OCI-LY3 (cell line): ENCODE results near the gene TBC1D2B.

ENCODE experiments used
- H2AFZ ChIP-seq: fragments of 200-600, 300-600 bp; shearing (Covaris generic); 2 replicates; pipeline ENCODE4 v1.6.0; 2014; ENCODE audit warnings: antibody characterized with exemption, low read depth, low read length
- H3K27ac ChIP-seq: fragments of 200-600, 300-600 bp; sonication (generic); 2 replicates; pipeline ENCODE4 v1.5.1; 2014; ENCODE audit warnings: mild to moderate bottlenecking, low read length, moderate library complexity, mixed read lengths
- H3K27me3 ChIP-seq: fragments of 200-600, 300-600 bp; sonication (generic); 2 replicates; pipeline ENCODE4 v1.6.1; 2014; ENCODE audit warnings: low read depth, low read length, mixed read lengths
- H3K36me3 ChIP-seq: fragments of 200-600, 300-600 bp; sonication (generic); replicated peaks from 2 replicates; pipeline ENCODE3; 2014; ENCODE audit warnings: low read depth, low read length, mixed read lengths
- H3K4me1 ChIP-seq: fragments of 300-600, 200-600 bp; sonication (generic); 2 replicates; pipeline ENCODE4 v1.6.1; 2014; ENCODE audit warnings: low read length, mixed read lengths
- H3K4me2 ChIP-seq: fragments of 200-600, 300-600 bp; sonication (generic); 2 replicates; pipeline ENCODE4 v1.6.1; 2014; ENCODE audit warnings: low read length, mixed read lengths
- H3K4me3 ChIP-seq: fragments of 300-600, 200-600 bp; sonication (generic); 2 replicates; pipeline ENCODE4 v1.5.1; 2014; ENCODE audit warnings: antibody characterized with exemption, mild to moderate bottlenecking, low read length, moderate library complexity
- H3K79me2 ChIP-seq: fragments of 300-600, 200-600 bp; shearing (Covaris generic); 2 replicates; pipeline ENCODE4 v1.6.1; 2014; ENCODE audit warnings: mild to moderate bottlenecking, low read length, mixed read lengths
- H3K9ac ChIP-seq: fragments of 300-600, 200-600 bp; shearing (Covaris generic); 2 replicates; pipeline ENCODE4 v1.6.0; 2014; ENCODE audit warnings: mild to moderate bottlenecking, low read length, moderate library complexity
- H3K9me3 ChIP-seq: fragments of 200-600, 300-600 bp; shearing (Covaris generic); 2 replicates; pipeline ENCODE4 v1.6.1; 2014; ENCODE audit warnings: low read length, mixed read lengths; ENCODE audit not compliant: insufficient read depth
- H4K20me1 ChIP-seq: fragments of 200-600, 300-600 bp; sonication (generic); 2 replicates; pipeline ENCODE4 v1.6.1; 2016; ENCODE audit warnings: low read length, mixed read lengths; ENCODE audit not compliant: insufficient read depth
- CTCF ChIP-seq: fragments of 200-600, 300-600 bp; sonication (generic); IDR thresholded peaks from 2 replicates; pipeline ENCODE4 v1.5.1; 2014; ENCODE audit warnings: antibody characterized with exemption, low read length, low read depth
- EZH2phosphoT487 ChIP-seq: fragments of 200-600 bp; shearing (Covaris generic); IDR thresholded peaks from 2 replicates; pipeline ENCODE4 v1.6.1; 2018; ENCODE audit warnings: antibody characterized with exemption, mixed run types, low read depth

The TBC1D2B gene

DNA sequence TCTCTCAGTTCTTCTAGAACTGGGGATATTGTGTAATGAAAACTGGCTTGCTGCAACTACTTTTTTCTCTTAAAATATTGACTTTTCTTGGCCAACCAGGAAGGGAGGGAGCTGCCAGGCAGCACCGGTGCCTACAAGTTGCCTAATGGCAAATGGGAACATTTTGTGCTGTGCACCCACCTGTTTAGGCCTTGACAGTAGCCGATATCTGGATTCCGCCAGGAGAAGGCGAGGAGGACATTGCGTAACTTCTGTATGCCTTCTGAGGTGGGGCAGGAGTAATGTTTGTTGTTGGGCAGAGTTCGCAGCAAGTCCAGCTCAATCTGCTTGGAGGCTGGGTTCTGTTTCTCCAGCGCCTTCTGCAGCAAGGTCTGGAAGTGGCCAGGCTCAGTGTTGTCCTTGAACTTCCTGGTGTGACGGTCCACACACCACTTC lies 64.9 kb downstream of the TBC1D2B start:
- no peak overlapping the region for H2AFZ ChIP-seq
- TF ChIP-seq CTCF (no peak), EZH2phosphoT487 (no peak)
- H3K27me3 ChIP-seq: no peaks in the 10 kb centered on the region
- H4K20me1 ChIP-seq: no peaks in the 10 kb centered on the region
- no peaks in the 10 kb centered on the region for H3K4me1 ChIP-seq
- no peaks in the 10 kb centered on the region for H3K79me2 ChIP-seq
- H3K9ac ChIP-seq: no peak overlapping the region
- H3K4me3 ChIP-seq: no peak overlapping the region
- H3K9me3 ChIP-seq: no peaks in the 10 kb centered on the region
- no peak overlapping the region for H3K4me2 ChIP-seq
- peaks cover 5% of the 10 kb centered on the region for H3K36me3 ChIP-seq
- no peak overlapping the region for H3K27ac ChIP-seq

DNA sequence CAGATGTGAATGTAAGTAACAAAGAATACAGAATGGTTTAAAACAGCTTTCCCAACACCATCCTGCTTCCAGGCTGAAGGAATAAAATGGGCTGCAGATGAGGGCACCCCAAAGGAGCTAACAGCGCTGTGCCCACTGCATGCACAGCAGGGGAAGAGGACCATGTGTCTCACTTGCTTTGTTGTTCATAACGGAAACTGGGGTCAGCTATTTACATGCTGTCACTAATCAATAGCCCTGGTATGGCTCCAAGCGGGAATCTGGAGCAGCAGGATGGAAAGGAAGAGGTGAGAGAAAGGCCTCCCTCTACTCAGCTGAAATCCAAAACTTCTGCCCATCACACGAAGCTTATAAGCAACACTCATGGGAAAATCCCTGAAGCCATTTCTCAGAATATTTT lies 67.4 kb downstream of the TBC1D2B start:
- no peak overlapping the region for H2AFZ ChIP-seq
- no peaks in the 10 kb centered on the region for H3K27me3 ChIP-seq
- H3K36me3 ChIP-seq: peaks cover 3% of the 10 kb centered on the region
- H4K20me1 ChIP-seq: no peaks in the 10 kb centered on the region
- TF ChIP-seq CTCF (no peak), EZH2phosphoT487 (no peak)
- no peak overlapping the region for H3K27ac ChIP-seq
- H3K4me2 ChIP-seq: no peak overlapping the region
- H3K4me1 ChIP-seq: no peaks in the 10 kb centered on the region
- no peaks in the 10 kb centered on the region for H3K79me2 ChIP-seq
- no peak overlapping the region for H3K4me3 ChIP-seq
- H3K9me3 ChIP-seq: no peaks in the 10 kb centered on the region
- H3K9ac ChIP-seq: no peak overlapping the region

- Histone ChIP-seq H3K9ac (no peak overlapping the region), H3K27ac (no peak overlapping the region), H3K4me3 (no peak overlapping the region), H4K20me1 (no peaks in the 10 kb centered on the region), H3K36me3 (peaks cover 3% of the 10 kb centered on the region), H3K9me3 (no peaks in the 10 kb centered on the region), H3K79me2 (no peaks in the 10 kb centered on the region), H2AFZ (no peak overlapping the region), H3K4me1 (peaks cover 13% of the 10 kb centered on the region), H3K4me2 (no peak overlapping the region), H3K27me3 (no peaks in the 10 kb centered on the region)
- no peak for TF ChIP-seq CTCF
- TF ChIP-seq EZH2phosphoT487: no peak
Measured at GRCh38 chr15:78007964-78008886, 69.3 kb downstream of the TBC1D2B start.

GRCh38 chr15:78007211-78007931 lies 70.1 kb downstream of the TBC1D2B start:
- H3K9me3 ChIP-seq: no peaks in the 10 kb centered on the region
- H3K79me2 ChIP-seq: no peaks in the 10 kb centered on the region
- no peaks in the 10 kb centered on the region for H3K36me3 ChIP-seq
- peaks cover 13% of the 10 kb centered on the region for H3K4me1 ChIP-seq
- TF ChIP-seq CTCF: no peak
- no peak for TF ChIP-seq EZH2phosphoT487
- H4K20me1 ChIP-seq: no peaks in the 10 kb centered on the region
- H3K4me3 ChIP-seq: no peak overlapping the region
- no peak overlapping the region for H2AFZ ChIP-seq
- no peak overlapping the region for H3K27ac ChIP-seq
- H3K27me3 ChIP-seq: no peaks in the 10 kb centered on the region
- H3K9ac ChIP-seq: no peak overlapping the region
- H3K4me2 ChIP-seq: no peak overlapping the region
